ENCODE measurements around the gene CPSF6.
"Not testable (repeated sequence)": the region's sequence is repeated elsewhere in the genome, so short reads cannot be mapped to it uniquely, and the experiment has no call there.

The CPSF6 gene

DNA sequence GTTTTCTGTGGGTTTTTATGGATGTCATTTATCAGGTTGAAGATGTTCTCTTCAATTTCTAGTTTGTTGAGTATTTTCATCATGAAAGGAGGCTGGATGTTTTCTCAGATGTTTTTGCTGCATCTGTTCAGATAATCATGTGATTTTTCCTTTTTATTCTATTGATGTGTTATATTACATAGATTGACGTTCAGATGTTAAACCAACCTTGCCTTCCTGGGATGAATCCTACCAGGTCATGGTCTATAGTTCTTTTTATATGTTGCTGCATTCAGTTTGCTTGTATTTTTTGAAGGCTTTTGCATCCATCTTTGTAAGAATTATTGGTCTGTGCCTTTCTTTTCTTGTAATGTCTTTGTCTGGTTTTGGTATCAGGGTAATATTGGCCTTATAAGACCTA, 64.9 kb downstream of the CPSF6 start:
- no peaks in the 10 kb centered on the region for H3F3A ChIP-seq (ENCODE audit: insufficient read depth, low read length)
- no peaks in the 10 kb centered on the region for H3K9me3 ChIP-seq (replicated peaks; ENCODE audit: insufficient read depth, low read length)
- no peaks in the 10 kb centered on the region for H3K4me1 ChIP-seq (ENCODE audit: low read length)
- no peak for DNase-seq
- no peak overlapping the region for H3K4me2 ChIP-seq (ENCODE audit: low read depth, low read length)
- H3K9me2 ChIP-seq (replicated peaks; ENCODE audit: insufficient read depth, low read length) = no peaks in the 10 kb centered on the region
- no peak overlapping the region for H3K9ac ChIP-seq (ENCODE audit: low read length)
- TF ChIP-seq, protein P1, sequence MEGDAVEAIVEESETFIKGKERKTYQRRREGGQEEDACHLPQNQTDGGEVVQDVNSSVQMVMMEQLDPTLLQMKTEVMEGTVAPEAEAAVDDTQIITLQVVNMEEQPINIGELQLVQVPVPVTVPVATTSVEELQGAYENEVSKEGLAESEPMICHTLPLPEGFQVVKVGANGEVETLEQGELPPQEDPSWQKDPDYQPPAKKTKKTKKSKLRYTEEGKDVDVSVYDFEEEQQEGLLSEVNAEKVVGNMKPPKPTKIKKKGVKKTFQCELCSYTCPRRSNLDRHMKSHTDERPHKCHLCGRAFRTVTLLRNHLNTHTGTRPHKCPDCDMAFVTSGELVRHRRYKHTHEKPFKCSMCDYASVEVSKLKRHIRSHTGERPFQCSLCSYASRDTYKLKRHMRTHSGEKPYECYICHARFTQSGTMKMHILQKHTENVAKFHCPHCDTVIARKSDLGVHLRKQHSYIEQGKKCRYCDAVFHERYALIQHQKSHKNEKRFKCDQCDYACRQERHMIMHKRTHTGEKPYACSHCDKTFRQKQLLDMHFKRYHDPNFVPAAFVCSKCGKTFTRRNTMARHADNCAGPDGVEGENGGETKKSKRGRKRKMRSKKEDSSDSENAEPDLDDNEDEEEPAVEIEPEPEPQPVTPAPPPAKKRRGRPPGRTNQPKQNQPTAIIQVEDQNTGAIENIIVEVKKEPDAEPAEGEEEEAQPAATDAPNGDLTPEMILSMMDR (IDR thresholded peaks at IDR 0.05; ENCODE audit: low read length) = no peak
- TF ChIP-seq EZH2phosphoT487 (IDR thresholded peaks at IDR 0.05; ENCODE audit: low read length) (no peak), EZH2 (optimal IDR thresholded peaks at IDR 0.05; ENCODE audit: low read depth, low read length) (no peak)
- H3K4me3 ChIP-seq (ENCODE audit: low read length) = no peak overlapping the region
- H2AFZ ChIP-seq (ENCODE audit: low read length) = no peak overlapping the region
- H3K27me3 ChIP-seq (replicated peaks; ENCODE audit: insufficient read depth, low read length) = no peaks in the 10 kb centered on the region
- no peaks in the 10 kb centered on the region for H4K20me1 ChIP-seq (ENCODE audit: insufficient read depth, low read length)
- no peaks in the 10 kb centered on the region for H3K79me2 ChIP-seq (ENCODE audit: low read length)
- no peaks in the 10 kb centered on the region for H3K36me3 ChIP-seq (replicated peaks; ENCODE audit: insufficient read depth, low read length)
- H3K27ac ChIP-seq (ENCODE audit: low read length) = no peak overlapping the region

DNA sequence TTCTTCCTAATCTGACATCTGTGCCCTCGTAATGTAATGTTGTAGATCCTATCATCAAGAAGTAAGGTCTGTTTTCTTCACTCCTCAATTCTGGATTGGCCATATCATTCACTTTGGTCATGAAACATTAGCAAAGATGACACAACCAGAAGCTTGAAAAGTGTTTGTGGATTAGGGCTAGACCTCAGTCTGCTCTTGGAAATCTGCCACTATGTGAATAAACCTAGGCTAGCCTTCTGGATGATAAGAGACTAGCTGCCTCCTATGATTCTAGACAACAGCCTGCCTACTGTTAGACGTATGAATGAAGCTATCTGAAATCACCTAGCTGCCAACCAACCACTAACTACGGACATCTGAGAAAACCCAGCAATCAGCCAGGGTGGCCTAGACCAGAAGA, 70.1 kb downstream of the CPSF6 start:
- H3K9ac ChIP-seq (ENCODE audit: low read length) = no peak overlapping the region
- H3K27ac ChIP-seq (ENCODE audit: low read length) = no peak overlapping the region
- H3K4me1 ChIP-seq (ENCODE audit: low read length) = no peaks in the 10 kb centered on the region
- H3K9me3 ChIP-seq (replicated peaks; ENCODE audit: insufficient read depth, low read length) = no peaks in the 10 kb centered on the region
- H3F3A ChIP-seq (ENCODE audit: insufficient read depth, low read length) = no peaks in the 10 kb centered on the region
- no peaks in the 10 kb centered on the region for H3K36me3 ChIP-seq (replicated peaks; ENCODE audit: insufficient read depth, low read length)
- H3K4me2 ChIP-seq (ENCODE audit: low read depth, low read length) = no peak overlapping the region
- no peaks in the 10 kb centered on the region for H3K27me3 ChIP-seq (replicated peaks; ENCODE audit: insufficient read depth, low read length)
- DNase-seq = no peak
- no peak overlapping the region for H3K4me3 ChIP-seq (ENCODE audit: low read length)
- H3K79me2 ChIP-seq (ENCODE audit: low read length) = no peaks in the 10 kb centered on the region
- H3K9me2 ChIP-seq (replicated peaks; ENCODE audit: insufficient read depth, low read length) = no peaks in the 10 kb centered on the region
- no peak overlapping the region for H2AFZ ChIP-seq (ENCODE audit: low read length)
- TF ChIP-seq EZH2phosphoT487 (IDR thresholded peaks at IDR 0.05; ENCODE audit: low read length) = no peak
- TF ChIP-seq, protein P1 (IDR thresholded peaks at IDR 0.05; ENCODE audit: low read length) = no peak
- TF ChIP-seq EZH2 (optimal IDR thresholded peaks at IDR 0.05; ENCODE audit: low read depth, low read length) = no peak
- H4K20me1 ChIP-seq (ENCODE audit: insufficient read depth, low read length) = no peaks in the 10 kb centered on the region

DNA sequence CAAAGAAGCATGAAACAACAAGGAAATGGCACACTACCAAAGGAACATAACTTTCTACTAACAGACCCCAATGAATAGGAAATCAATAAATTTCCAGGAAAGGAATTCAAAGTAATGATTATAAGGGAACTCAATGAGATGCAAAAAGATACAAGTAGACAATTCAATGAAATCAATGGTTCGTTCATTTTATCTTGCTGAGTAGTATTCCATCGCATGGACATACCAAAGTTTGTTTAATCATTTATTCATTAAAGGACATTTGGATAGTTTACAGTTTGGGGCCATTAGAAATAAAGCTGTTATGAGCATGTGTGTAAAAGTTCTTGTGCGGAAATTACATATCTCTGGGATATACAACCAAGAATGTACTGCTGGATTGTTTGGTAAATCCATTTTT, 73.8 kb downstream of the CPSF6 start:
- Histone ChIP-seq H3K4me3 (ENCODE audit: low read length) (no peak overlapping the region), H3K79me2 (ENCODE audit: low read length) (no peaks in the 10 kb centered on the region)
- DNase-seq = no peak

DNA sequence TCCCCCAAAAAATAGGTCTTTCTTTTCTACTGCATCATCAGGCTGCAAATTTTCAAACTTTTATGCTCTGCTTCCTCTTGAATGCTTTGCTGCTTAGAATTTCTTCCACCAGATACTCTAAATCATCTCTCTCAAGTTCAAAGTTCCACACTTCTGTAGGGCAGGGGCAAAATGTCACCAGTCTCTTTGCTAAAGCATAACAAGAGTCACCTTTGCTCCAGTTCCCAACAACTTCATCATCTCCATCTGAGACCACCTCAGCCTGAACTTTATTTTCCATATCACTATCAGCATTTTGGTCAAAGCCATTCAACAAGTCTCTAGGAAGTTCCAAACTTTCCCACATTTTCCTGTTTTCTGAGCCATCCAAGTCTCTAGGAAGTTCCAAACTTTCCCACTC, 77.4 kb downstream of the CPSF6 start:
- H3K4me3 ChIP-seq (ENCODE audit: low read length); H3K4me1 ChIP-seq (ENCODE audit: low read length); H3K36me3 ChIP-seq (replicated peaks; ENCODE audit: insufficient read depth, low read length); H3K9me2 ChIP-seq (replicated peaks; ENCODE audit: insufficient read depth, low read length); H3K4me2 ChIP-seq (ENCODE audit: low read depth, low read length); H3F3A ChIP-seq (ENCODE audit: insufficient read depth, low read length); H2AFZ ChIP-seq (ENCODE audit: low read length); H4K20me1 ChIP-seq (ENCODE audit: insufficient read depth, low read length); DNase-seq; H3K79me2 ChIP-seq (ENCODE audit: low read length); H3K9ac ChIP-seq (ENCODE audit: low read length); H3K9me3 ChIP-seq (replicated peaks; ENCODE audit: insufficient read depth, low read length); H3K27ac ChIP-seq (ENCODE audit: low read length); H3K27me3 ChIP-seq (replicated peaks; ENCODE audit: insufficient read depth, low read length): not testable (repeated sequence)

More for the DNA sequence above, 73.8 kb downstream of the CPSF6 start:
- Histone ChIP-seq H3K36me3 (replicated peaks; ENCODE audit: insufficient read depth, low read length) (no peaks in the 10 kb centered on the region), H3K4me2 (ENCODE audit: low read depth, low read length) (no peak overlapping the region), H2AFZ (ENCODE audit: low read length) (no peak overlapping the region), H3K4me1 (ENCODE audit: low read length) (no peaks in the 10 kb centered on the region), H3K9ac (ENCODE audit: low read length) (no peak overlapping the region), H3K9me2 (replicated peaks; ENCODE audit: insufficient read depth, low read length) (no peaks in the 10 kb centered on the region), H3K27ac (ENCODE audit: low read length) (no peak overlapping the region), H3K9me3 (replicated peaks; ENCODE audit: insufficient read depth, low read length) (no peaks in the 10 kb centered on the region), H4K20me1 (ENCODE audit: insufficient read depth, low read length) (no peaks in the 10 kb centered on the region), H3F3A (ENCODE audit: insufficient read depth, low read length) (no peaks in the 10 kb centered on the region), H3K27me3 (replicated peaks; ENCODE audit: insufficient read depth, low read length) (no peaks in the 10 kb centered on the region)
- no peak for TF ChIP-seq EZH2phosphoT487 (IDR thresholded peaks at IDR 0.05; ENCODE audit: low read length)
- TF ChIP-seq, protein P1 (IDR thresholded peaks at IDR 0.05; ENCODE audit: low read length) = no peak
- no peak for TF ChIP-seq EZH2 (optimal IDR thresholded peaks at IDR 0.05; ENCODE audit: low read depth, low read length)

DNA sequence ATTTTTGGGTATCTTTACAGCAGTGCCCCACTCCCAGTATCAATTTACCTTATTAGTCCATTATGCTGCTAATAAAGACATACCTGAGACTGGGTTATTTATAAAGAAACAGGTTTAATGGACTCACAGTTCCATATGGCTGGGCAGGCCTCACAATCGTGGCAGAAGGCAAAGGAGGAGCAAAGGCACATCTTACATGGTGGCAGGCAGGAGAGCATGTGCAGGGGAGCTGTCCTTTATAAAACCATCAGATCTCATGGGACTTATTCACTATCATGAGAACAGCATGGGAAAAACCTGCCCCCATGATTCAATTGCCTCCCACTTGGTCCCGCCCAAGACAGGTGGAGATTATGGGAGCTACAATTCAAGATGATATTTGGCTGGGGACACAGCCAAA, 77.9 kb downstream of the CPSF6 start:
- DNase-seq; H3F3A ChIP-seq (ENCODE audit: insufficient read depth, low read length); H3K9me3 ChIP-seq (replicated peaks; ENCODE audit: insufficient read depth, low read length); H3K9me2 ChIP-seq (replicated peaks; ENCODE audit: insufficient read depth, low read length); H3K27ac ChIP-seq (ENCODE audit: low read length); H3K36me3 ChIP-seq (replicated peaks; ENCODE audit: insufficient read depth, low read length); H3K27me3 ChIP-seq (replicated peaks; ENCODE audit: insufficient read depth, low read length); H4K20me1 ChIP-seq (ENCODE audit: insufficient read depth, low read length); H3K9ac ChIP-seq (ENCODE audit: low read length); H3K4me3 ChIP-seq (ENCODE audit: low read length); H3K79me2 ChIP-seq (ENCODE audit: low read length); H3K4me2 ChIP-seq (ENCODE audit: low read depth, low read length); H3K4me1 ChIP-seq (ENCODE audit: low read length); H2AFZ ChIP-seq (ENCODE audit: low read length): not testable (repeated sequence)
